OCI-LY1 (cell line): ENCODE results near the gene TSPAN12.

Experiments
- H2AFZ ChIP-seq: fragments of 200-600 bp; sonication (generic), shearing (Covaris generic); 2 replicates; pipeline ENCODE4 v1.6.0; 2014; ENCODE audit warnings: antibody characterized with exemption, mild to moderate bottlenecking, low read length
- H3F3A ChIP-seq: fragments of 200-600 bp; sonication (generic), shearing (Covaris generic); 2 replicates; pipeline ENCODE4 v1.6.0; 2014; ENCODE audit warnings: mild to moderate bottlenecking, antibody characterized with exemption, low read length, moderate library complexity; ENCODE audit not compliant: insufficient read depth
- H3K27ac ChIP-seq: fragments of 200-600 bp; sonication (generic); 2 replicates; pipeline ENCODE4 v1.5.1; 2014; ENCODE audit warnings: low read length, mixed run types, mild to moderate bottlenecking, low read depth; ENCODE audit not compliant: poor library complexity, severe bottlenecking
- H3K27me3 ChIP-seq: fragments of 200-600 bp; sonication (generic); 2 replicates; pipeline ENCODE4 v1.6.0; 2014; ENCODE audit warnings: antibody characterized with exemption, mild to moderate bottlenecking, low read length, moderate library complexity; ENCODE audit not compliant: insufficient read depth
- H3K36me3 ChIP-seq: fragments of 200-600 bp; sonication (generic); 2 replicates; pipeline ENCODE4 v1.6.1; 2014; ENCODE audit warnings: mild to moderate bottlenecking, antibody characterized with exemption, low read length, moderate library complexity, mixed read lengths; ENCODE audit not compliant: insufficient read depth
- H3K4me1 ChIP-seq: fragments of 200-600 bp; sonication (generic); 2 replicates; pipeline ENCODE4 v1.5.1; 2014; ENCODE audit warnings: mild to moderate bottlenecking, low read length, moderate library complexity; ENCODE audit not compliant: insufficient read depth, severe bottlenecking
- H3K4me2 ChIP-seq: fragments of 200-600 bp; sonication (generic), shearing (Covaris generic); 2 replicates; pipeline ENCODE4 v1.6.1; 2014; ENCODE audit warnings: low read length
- H3K4me3 ChIP-seq: fragments of 200-600 bp; sonication (generic); 2 replicates; pipeline ENCODE4 v1.5.1; 2014; ENCODE audit warnings: low read length, low read depth, mild to moderate bottlenecking, mixed read lengths; ENCODE audit not compliant: poor library complexity, severe bottlenecking
- H3K79me2 ChIP-seq: fragments of 200-600 bp; shearing (Covaris generic); 2 replicates; pipeline ENCODE4 v1.6.1; 2016; ENCODE audit warnings: mixed run types, low read length, mixed read lengths; ENCODE audit not compliant: insufficient read depth
- H3K9ac ChIP-seq: fragments of 200-600 bp; sonication (generic), shearing (Covaris generic); 2 replicates; pipeline ENCODE4 v1.6.1; 2014; ENCODE audit warnings: mild to moderate bottlenecking, low read length, mixed read lengths
- H3K9me2 ChIP-seq: fragments of 200-600 bp; sonication (generic), shearing (Covaris generic); 2 replicates; pipeline ENCODE4 v1.6.1; 2014; ENCODE audit warnings: low read depth, mild to moderate bottlenecking, low read length, mixed read lengths
- H3K9me3 ChIP-seq: fragments of 200-600 bp; shearing (Covaris generic); 2 replicates; pipeline ENCODE4 v1.6.1; 2014; ENCODE audit warnings: low read length, mixed read lengths
- H4K20me1 ChIP-seq: fragments of 200-600 bp; sonication (generic), shearing (Covaris generic); 2 replicates; pipeline ENCODE4 v1.6.0; 2016; ENCODE audit warnings: mild to moderate bottlenecking, low read length; ENCODE audit not compliant: insufficient read depth
- EZH2 ChIP-seq: fragments of 200-600 bp; sonication (generic), shearing (Covaris generic); IDR thresholded peaks from 2 replicates; pipeline ENCODE4 v1.8.0; 2017; ENCODE audit warnings: borderline replicate concordance, mixed run types, mild to moderate bottlenecking, antibody characterized with exemption, low read length, moderate library complexity, mixed read lengths
- TF ChIP-seq, protein P1 (sequence below): fragments of 200-600 bp; sonication (generic), shearing (Covaris generic); IDR thresholded peaks from 2 replicates; pipeline ENCODE4 v1.5.1; 2017; ENCODE audit warnings: mild to moderate bottlenecking, antibody characterized with exemption, low read length, moderate library complexity, mixed read lengths

The TSPAN12 gene

DNA sequence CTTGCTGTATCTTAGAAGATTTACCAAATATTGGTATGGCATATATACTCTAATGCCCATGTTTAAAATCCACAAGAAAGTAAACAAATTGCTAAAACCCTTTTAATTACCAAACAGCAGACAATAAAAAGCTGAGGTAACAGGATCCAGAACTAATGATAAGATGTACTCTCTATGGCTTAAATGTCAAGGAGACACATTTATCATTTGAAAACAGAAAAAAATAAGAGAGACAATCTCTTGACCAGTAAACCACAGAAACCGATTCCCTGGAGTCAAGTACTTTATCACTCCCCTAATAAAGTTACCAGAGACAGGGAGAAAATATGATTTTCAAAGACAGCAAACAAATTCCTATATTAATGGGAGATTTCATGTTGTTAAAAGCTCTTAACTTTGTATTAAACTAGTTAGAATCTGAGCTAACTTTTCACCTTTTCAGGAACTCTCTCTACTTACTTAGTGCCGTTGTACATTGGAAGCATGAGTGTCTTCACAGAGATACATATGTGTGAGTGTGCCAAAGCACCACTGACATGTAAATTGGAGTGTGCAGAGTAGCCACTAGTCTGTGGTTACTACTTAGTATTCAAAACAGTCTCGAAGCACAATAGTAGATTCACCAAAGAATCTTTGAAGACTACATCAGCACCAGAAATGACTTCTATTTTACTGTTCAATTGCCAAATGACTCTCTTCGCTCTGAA lies 44.2 kb downstream of the TSPAN12 start:
- Histone ChIP-seq H3K9ac (no peak overlapping the region), H3K4me3 (no peak overlapping the region), H2AFZ (no peak overlapping the region), H3K27ac (no peak overlapping the region), H3K9me2 (no peaks in the 10 kb centered on the region), H3F3A (no peaks in the 10 kb centered on the region), H3K4me1 (no peaks in the 10 kb centered on the region), H4K20me1 (no peaks in the 10 kb centered on the region), H3K79me2 (no peaks in the 10 kb centered on the region), H3K9me3 (no peaks in the 10 kb centered on the region), H3K36me3 (no peaks in the 10 kb centered on the region), H3K27me3 (no peaks in the 10 kb centered on the region), H3K4me2 (no peak overlapping the region)
- no peak for TF ChIP-seq EZH2
- TF ChIP-seq, protein P1, sequence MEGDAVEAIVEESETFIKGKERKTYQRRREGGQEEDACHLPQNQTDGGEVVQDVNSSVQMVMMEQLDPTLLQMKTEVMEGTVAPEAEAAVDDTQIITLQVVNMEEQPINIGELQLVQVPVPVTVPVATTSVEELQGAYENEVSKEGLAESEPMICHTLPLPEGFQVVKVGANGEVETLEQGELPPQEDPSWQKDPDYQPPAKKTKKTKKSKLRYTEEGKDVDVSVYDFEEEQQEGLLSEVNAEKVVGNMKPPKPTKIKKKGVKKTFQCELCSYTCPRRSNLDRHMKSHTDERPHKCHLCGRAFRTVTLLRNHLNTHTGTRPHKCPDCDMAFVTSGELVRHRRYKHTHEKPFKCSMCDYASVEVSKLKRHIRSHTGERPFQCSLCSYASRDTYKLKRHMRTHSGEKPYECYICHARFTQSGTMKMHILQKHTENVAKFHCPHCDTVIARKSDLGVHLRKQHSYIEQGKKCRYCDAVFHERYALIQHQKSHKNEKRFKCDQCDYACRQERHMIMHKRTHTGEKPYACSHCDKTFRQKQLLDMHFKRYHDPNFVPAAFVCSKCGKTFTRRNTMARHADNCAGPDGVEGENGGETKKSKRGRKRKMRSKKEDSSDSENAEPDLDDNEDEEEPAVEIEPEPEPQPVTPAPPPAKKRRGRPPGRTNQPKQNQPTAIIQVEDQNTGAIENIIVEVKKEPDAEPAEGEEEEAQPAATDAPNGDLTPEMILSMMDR, result no peak

DNA sequence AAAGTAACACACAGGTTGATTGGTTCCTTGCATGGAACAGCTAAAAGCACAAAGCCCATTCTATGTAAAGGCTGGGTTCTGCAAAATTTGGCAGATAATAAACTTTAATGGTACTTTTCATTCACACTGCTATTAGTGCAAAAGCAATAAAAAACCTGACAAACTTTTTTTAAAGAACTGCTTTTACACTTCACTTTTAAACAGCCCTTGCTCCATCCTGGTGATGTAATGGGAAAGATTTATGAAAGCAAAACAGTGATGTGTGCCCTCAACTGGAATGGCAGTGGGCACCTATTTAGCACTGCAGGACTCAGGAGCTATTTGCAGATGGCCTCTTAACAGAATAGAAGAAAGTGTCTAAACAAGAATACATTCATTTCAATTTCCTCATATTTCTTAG lies 44.9 kb downstream of the TSPAN12 start:
- H3K4me2 ChIP-seq, result no peak overlapping the region
- no peaks in the 10 kb centered on the region for H3K79me2 ChIP-seq
- H3K9me3 ChIP-seq, result no peaks in the 10 kb centered on the region
- H3K27me3 ChIP-seq, result no peaks in the 10 kb centered on the region
- no peak overlapping the region for H2AFZ ChIP-seq
- H4K20me1 ChIP-seq, result no peaks in the 10 kb centered on the region
- no peaks in the 10 kb centered on the region for H3K9me2 ChIP-seq
- no peaks in the 10 kb centered on the region for H3K36me3 ChIP-seq
- no peak overlapping the region for H3K4me3 ChIP-seq
- TF ChIP-seq, protein P1, result no peak
- TF ChIP-seq EZH2, result no peak
- no peak overlapping the region for H3K27ac ChIP-seq
- H3F3A ChIP-seq, result no peaks in the 10 kb centered on the region
- H3K9ac ChIP-seq, result no peak overlapping the region
- H3K4me1 ChIP-seq, result no peaks in the 10 kb centered on the region

DNA sequence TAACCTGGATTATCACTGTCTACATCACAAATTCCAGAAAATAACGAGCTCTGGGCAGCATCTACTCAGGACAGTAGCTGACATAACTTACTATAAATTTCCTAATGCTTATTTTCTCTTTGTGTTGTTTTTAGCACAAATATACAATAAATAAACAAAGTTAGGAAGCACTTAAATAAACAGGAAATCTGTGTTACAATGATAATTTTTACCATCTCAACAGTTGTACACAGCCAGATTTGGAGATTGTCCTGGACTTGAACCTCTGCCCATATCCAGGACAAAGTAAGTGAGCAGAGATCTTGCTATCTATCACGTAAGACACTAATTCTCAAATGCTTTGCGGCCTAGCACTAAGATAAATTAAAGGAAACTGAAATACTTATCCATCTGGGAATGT lies 48.7 kb downstream of the TSPAN12 start:
- no peaks in the 10 kb centered on the region for H3K79me2 ChIP-seq
- no peak overlapping the region for H3K27ac ChIP-seq
- H3K27me3 ChIP-seq, result no peaks in the 10 kb centered on the region
- H3K4me3 ChIP-seq, result no peak overlapping the region
- H3K4me2 ChIP-seq, result no peak overlapping the region
- H3F3A ChIP-seq, result no peaks in the 10 kb centered on the region
- no peaks in the 10 kb centered on the region for H3K4me1 ChIP-seq
- H3K36me3 ChIP-seq, result no peaks in the 10 kb centered on the region
- no peak overlapping the region for H2AFZ ChIP-seq
- no peaks in the 10 kb centered on the region for H4K20me1 ChIP-seq
- no peak overlapping the region for H3K9ac ChIP-seq
- no peaks in the 10 kb centered on the region for H3K9me2 ChIP-seq
- H3K9me3 ChIP-seq, result no peaks in the 10 kb centered on the region
- TF ChIP-seq, protein P1, result no peak
- TF ChIP-seq EZH2, result no peak
